Colonic mucosa (tissue), 4 donors: ENCODE data around the gene ESRRG. TPM values are rescaled to one million over a fixed set of nuclear protein-coding genes. Genes with fewer than 3 reads are reported as not detected.

Experiments used
- DNase-seq: peaks from one replicate; pipeline ENCODE4 v3.0.0-alpha.2; 2020
- H3K27ac ChIP-seq: fragments of 200-600 bp; one replicate; pipeline ENCODE4 v1.8.0; 2021
- H3K27me3 ChIP-seq: fragments of 200-600 bp; one replicate; pipeline ENCODE4 v1.8.0; 2021
- H3K36me3 ChIP-seq: fragments of 200-600 bp; one replicate; pipeline ENCODE4 v1.8.0; 2021
- H3K4me1 ChIP-seq: fragments of 200-600 bp; one replicate; pipeline ENCODE4 v1.8.0; 2021; ENCODE audit warnings: mild to moderate bottlenecking
- H3K4me3 ChIP-seq: fragments of 200-600 bp; one replicate; pipeline ENCODE4 v1.8.0; 2021
- H3K9ac ChIP-seq, 2 donors: one replicate each; pipeline ENCODE4 v1.7.0; 2013; ENCODE audit warnings: control low read depth in 2 of 2, low read depth in 2 of 2, low read length in 2 of 2
- H3K9me3 ChIP-seq: fragments of 200-600 bp; one replicate; pipeline ENCODE4 v1.8.0; 2021
- CTCF ChIP-seq: fragments of 200-600 bp; IDR thresholded peaks from one replicate; pipeline ENCODE4 v1.8.0; 2022; ENCODE audit warnings: antibody characterized with exemption, mild to moderate bottlenecking
- intact Hi-C: fragments of 100-400 bp; cut with DNase I; formaldehyde crosslinking; loops from one replicate; pipeline ENCODE4 v1.14.1; 2022
- total RNA-seq, 2 donors: library from RNA; stranded (reverse); fragmentation: NEBNext Ultra II Directional in 1 of 2; extraction: Animal tissue kit (Norgen Biotek cat#: 25700) in 1 of 2; gene quantifications; one replicate each; pipeline ENCODE4 v1.2.1, GENCODE V29; 2021
- donor health status: healthy.
- donor health status: DM: no; HTN: no; CAD: no.
- donor health status: DM: no; HTN: no; CAD: no.

ESRRG gene
- total RNA-seq, 2 donors from 2014 or later: 0.10 to 0.27 TPM

DNA sequence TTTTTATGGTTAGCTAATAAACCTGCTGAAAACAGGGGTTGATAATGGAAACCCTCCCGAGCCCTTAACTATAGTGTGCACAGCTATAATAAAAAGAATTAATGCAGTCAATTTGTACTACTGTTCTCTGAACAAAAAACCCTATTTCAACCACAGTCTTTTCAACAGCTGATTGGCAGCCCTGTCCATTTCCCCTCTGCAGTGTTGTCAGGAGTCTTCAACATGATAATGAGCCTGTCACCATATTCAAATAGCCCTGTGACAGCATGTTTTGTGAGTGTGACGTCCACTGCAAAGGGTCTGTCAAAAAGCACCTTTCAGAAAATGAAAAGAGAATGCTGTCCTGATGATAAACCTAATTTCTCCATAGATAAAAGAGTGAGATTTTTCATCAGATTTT is 92.7 kb downstream of the ESRRG start:
- Histone ChIP-seq H3K36me3 (no peaks in the 10 kb centered on the region), H3K27me3 (no peaks in the 10 kb centered on the region), H3K9me3 (no peaks in the 10 kb centered on the region), H3K27ac (no peak overlapping the region), H3K9ac (no peak overlapping the region), H3K4me1 (no peaks in the 10 kb centered on the region), H3K4me3 (no peak overlapping the region)
- TF ChIP-seq CTCF: no peak
- no peak for DNase-seq
- intact Hi-C loops: loop anchor here (5.0 kb wide), 1 partner anchor 347 kb away; no protein-coding TSS in a partner anchor

DNA sequence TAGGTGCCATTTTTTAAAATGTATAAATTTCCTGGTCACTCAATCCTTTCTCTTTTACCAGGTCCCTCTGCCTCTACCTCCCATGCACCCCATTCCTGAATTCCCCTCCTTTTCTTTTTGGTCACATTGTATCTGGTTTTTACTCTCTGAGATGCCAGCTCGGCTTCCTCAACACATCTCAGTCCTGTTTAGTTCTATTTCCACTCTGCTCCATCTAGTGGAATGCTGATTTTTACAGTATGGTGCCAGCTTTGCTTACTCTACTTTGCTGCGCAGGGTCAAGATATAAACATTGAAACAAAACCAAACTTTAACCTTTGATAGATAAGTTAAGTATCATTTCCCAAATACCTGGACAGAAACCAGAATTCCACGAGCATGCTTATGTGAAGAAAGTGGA is 96.0 kb downstream of the ESRRG start:
- no peaks in the 10 kb centered on the region for H3K4me1 ChIP-seq
- intact Hi-C loops: no loop called here
- H3K27me3 ChIP-seq: no peaks in the 10 kb centered on the region
- no peak overlapping the region for H3K9ac ChIP-seq
- TF ChIP-seq CTCF: no peak
- no peak overlapping the region for H3K27ac ChIP-seq
- no peak overlapping the region for H3K4me3 ChIP-seq
- no peaks in the 10 kb centered on the region for H3K36me3 ChIP-seq
- H3K9me3 ChIP-seq: no peaks in the 10 kb centered on the region
- DNase-seq: no peak

DNA sequence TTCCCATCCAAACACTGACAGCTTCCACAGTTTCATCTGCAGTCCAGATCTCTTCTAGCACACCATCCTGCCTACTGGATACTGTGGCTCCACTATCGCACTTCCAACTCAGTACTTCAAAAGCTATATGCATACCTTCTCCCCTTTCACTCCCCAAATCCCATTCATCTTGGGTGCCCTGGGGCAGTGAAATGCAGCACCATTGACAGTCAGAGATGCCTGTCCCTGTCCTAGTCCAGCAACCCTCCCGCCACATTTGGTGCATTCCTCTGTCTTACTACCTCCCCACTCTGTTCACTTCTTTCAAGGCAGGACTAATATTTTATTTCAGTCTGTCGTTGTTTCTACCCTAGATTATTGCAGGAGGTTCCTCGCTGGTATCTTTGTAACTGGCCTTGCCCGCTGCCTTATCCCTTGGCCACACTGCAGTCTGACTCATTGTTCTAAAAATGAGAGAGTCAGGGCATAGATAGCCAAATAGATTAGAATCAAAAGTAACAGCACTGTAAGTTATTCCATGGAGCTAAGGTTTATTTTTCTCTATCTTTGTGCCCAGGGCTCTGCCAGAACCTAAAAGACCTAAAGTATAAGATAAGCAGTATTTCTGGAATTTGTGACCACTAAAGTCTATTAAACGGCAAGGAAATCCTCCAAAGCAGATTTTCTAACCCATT is 96.7 kb downstream of the ESRRG start:
- intact Hi-C loops: no loop called here
- no peak for DNase-seq
- no peak overlapping the region for H3K27ac ChIP-seq
- no peak overlapping the region for H3K4me3 ChIP-seq
- TF ChIP-seq CTCF: no peak
- no peaks in the 10 kb centered on the region for H3K36me3 ChIP-seq
- H3K9me3 ChIP-seq: no peaks in the 10 kb centered on the region
- H3K9ac ChIP-seq: no peak overlapping the region
- H3K4me1 ChIP-seq: no peaks in the 10 kb centered on the region
- no peaks in the 10 kb centered on the region for H3K27me3 ChIP-seq

- no peaks in the 10 kb centered on the region for H3K9me3 ChIP-seq
- no peak overlapping the region for H3K4me3 ChIP-seq
- H3K27me3 ChIP-seq: no peaks in the 10 kb centered on the region
- intact Hi-C loops: no loop called here
- TF ChIP-seq CTCF: no peak
- H3K4me1 ChIP-seq: no peaks in the 10 kb centered on the region
- no peak for DNase-seq
- no peaks in the 10 kb centered on the region for H3K36me3 ChIP-seq
- H3K27ac ChIP-seq: no peak overlapping the region
- H3K9ac ChIP-seq: no peak overlapping the region
These were observed 101.7 kb downstream of the ESRRG start for GRCh38 chr1:216621536-216621935.

DNA sequence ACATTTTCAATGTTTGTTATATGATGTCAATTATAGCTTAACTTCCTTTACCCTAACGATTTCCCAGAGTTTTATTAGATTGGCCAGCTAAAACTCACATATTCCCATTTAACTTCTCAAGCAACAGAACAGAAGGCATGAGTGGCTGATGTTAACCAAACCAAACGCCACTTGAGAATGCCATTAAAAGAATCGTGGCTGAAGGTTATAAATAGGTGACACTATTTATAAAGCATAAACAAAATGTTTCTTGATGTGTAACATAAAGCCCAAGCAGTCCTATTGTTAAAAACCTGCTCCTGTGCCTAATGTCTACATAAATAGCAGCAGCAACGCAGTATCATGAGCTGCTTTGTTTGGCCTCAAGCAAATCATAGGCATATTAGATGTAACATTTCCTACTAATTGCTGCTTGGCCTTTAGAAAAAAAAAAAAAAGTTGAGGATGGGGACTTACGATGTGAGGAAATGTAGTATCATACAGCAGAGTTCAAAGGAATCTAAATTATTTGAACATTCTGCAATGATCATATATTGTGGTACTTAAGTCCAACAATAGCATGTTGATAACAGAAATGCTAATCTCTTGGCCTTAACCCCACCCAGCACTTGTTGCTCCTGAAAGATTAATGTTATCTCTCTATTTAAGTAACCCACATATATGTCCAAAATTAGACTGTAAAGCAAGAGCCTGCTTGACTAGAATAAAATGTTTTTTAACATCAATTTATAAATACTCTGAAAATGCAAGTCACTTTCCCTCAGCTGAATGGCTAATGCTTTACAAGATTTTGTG is 106.0 kb downstream of the ESRRG start:
- Histone ChIP-seq H3K9ac (no peak overlapping the region), H3K9me3 (no peaks in the 10 kb centered on the region), H3K4me1 (no peaks in the 10 kb centered on the region), H3K4me3 (no peak overlapping the region), H3K27me3 (no peaks in the 10 kb centered on the region), H3K36me3 (no peaks in the 10 kb centered on the region), H3K27ac (no peak overlapping the region)
- TF ChIP-seq CTCF: no peak
- no peak for DNase-seq
- intact Hi-C loops: no loop called here
